ENCODE data around the gene SCUBE1. TPM values are rescaled to one million over a fixed set of nuclear protein-coding genes. Genes with fewer than 3 reads are reported as not detected.
A peak's percentile ranks its signal among the peaks of the same experiment; 100 is the strongest.

Gene SCUBE1
- total and polyA plus RNA-seq, 8 donors, result 0.31 to 8.0 (median 1.8) TPM

DNA sequence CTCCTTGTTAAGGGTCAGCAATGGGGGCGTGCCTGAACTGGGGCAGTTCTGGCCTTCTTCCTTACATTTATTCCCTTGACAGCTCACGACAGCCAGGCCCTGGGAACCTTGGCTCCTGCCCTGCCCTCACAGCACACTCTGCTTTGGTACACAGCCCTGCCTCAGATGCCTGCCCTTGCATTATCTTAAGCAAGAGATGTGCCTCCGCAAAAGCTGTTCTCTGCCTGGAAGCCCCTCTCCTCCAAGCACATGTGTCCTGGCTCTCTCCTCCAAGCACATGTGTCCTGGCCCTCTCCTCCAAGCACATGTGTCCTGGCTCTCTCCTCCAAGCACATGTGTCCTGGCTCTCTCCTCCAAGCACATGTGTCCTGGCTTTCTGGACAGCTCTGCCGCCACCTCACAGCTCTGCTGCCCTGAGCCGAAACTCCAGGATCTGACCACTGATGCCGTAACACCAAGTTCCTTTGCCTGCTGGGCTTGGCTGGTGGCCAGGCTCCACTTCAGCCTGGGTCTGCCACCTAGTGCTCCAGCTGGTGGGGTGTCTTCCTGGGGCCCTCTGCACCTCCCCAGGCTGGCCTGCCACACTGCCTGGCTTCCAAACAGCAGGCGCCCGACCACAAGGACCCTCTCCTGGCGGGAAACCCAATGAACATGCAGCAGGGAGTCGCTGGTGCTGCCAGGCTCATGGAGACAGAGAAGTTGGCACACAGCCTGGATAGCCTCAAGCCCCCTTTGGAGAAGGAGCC lies 53.0 kb downstream of the SCUBE1 start:
- H3K4me1 ChIP-seq, result peaks cover 5 to 59% (median 27%) of the 10 kb centered on the region in 4 donors
- peak overlapping the region in 3 of 5 donors; percentile 56 to 71 (median 62) for H3K27ac ChIP-seq
- H3K27me3 ChIP-seq, result no peaks in the 10 kb centered on the region
- peak overlapping the region in 2 of 4 donors; percentile 17 to 20 for H3K4me3 ChIP-seq
- WGBS, 5 donors, result 43 to 71% (median 62%) methylated on average over 7 to 10 of the region's 10 CpGs
- no peak for TF ChIP-seq EP300 (IDR thresholded peaks at IDR 0.05)
- no peaks in the 10 kb centered on the region for H3K9me3 ChIP-seq
- intact Hi-C loops (cut with DNase I; ENCODE audit: low total_unique reads), result no loop called here
- peak in 1 of 2 donors; percentile 57 for DNase-seq
- no peaks in the 10 kb centered on the region for H3K36me3 ChIP-seq

DNA sequence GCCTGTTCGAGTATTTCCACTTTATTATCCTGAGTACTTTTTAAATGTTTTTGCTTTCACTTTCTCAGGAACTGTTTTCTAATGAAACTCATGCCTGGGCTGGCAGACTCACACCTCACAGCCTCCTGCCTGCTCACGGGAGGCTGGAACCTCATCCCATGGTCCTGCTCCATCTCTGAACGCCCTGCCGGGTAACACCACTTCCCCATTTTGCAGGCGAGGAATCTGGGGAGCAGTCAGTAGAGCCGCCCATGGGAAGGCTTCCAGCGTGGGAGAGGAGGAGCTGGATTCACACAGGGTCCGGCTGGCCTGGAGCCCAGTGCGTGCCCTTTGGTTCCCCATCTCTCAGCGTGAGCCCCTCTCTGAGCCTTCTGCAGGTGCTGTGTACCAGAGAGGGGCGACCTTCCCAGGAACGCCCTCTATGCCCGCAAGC lies 53.6 kb downstream of the SCUBE1 start:
- peaks cover 5 to 54% (median 24%) of the 10 kb centered on the region in 4 donors for H3K4me1 ChIP-seq
- DNase-seq, result peak in 1 of 2 donors; percentile 32
- TF ChIP-seq, protein P1, sequence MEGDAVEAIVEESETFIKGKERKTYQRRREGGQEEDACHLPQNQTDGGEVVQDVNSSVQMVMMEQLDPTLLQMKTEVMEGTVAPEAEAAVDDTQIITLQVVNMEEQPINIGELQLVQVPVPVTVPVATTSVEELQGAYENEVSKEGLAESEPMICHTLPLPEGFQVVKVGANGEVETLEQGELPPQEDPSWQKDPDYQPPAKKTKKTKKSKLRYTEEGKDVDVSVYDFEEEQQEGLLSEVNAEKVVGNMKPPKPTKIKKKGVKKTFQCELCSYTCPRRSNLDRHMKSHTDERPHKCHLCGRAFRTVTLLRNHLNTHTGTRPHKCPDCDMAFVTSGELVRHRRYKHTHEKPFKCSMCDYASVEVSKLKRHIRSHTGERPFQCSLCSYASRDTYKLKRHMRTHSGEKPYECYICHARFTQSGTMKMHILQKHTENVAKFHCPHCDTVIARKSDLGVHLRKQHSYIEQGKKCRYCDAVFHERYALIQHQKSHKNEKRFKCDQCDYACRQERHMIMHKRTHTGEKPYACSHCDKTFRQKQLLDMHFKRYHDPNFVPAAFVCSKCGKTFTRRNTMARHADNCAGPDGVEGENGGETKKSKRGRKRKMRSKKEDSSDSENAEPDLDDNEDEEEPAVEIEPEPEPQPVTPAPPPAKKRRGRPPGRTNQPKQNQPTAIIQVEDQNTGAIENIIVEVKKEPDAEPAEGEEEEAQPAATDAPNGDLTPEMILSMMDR (IDR thresholded peaks at IDR 0.05), result no peak
- no peak for TF ChIP-seq POLR2A (IDR thresholded peaks at IDR 0.05)
- no peak for TF ChIP-seq POLR2AphosphoS5 (IDR thresholded peaks at IDR 0.05)
- TF ChIP-seq EP300 (IDR thresholded peaks at IDR 0.05), result no peak
- peak overlapping the region in 3 of 5 donors; percentile 56 to 71 (median 62) for H3K27ac ChIP-seq
- H3K9me3 ChIP-seq, result no peaks in the 10 kb centered on the region
- intact Hi-C loops (cut with DNase I; ENCODE audit: low total_unique reads), result no loop called here
- H3K36me3 ChIP-seq, result no peaks in the 10 kb centered on the region
- WGBS, 5 donors, result 33 to 49% (median 46%) methylated on average over 13 of the region's 13 CpGs
- no peaks in the 10 kb centered on the region for H3K27me3 ChIP-seq
- peak overlapping the region in 3 of 4 donors; percentile 17 to 25 (median 20) for H3K4me3 ChIP-seq

DNA sequence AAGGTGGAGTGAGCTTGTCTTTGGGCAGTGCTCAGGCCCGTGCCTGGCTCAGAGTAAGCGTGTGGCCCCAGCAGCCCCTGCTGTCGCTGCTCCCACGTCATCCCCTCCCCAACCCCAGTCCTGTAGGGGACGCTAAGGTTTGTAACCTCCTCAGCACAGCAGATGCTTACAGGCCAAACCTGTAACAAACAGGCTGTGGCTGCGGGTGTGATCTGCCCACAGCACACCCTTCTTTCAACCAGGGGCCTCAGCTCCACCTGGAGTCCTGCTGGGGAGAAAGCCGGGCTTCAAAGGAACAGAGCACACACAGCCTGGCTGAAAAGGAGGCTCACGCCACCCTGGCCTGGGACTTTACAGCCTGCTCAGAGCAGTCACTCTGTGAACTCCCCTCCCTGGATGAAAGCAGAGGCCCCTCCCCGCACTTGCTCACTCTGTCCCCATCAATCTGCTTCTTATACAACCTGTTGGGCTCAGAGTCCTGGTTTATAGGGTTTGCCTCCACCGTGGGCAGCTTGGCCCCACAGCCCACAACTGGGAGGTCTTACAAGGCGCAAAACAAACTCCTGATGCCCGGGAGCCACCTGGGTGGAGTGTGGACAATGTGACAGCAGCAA lies 54.3 kb downstream of the SCUBE1 start:
- H3K9me3 ChIP-seq, result no peaks in the 10 kb centered on the region
- peak overlapping the region in 3 of 5 donors; percentile 56 to 71 (median 62) for H3K27ac ChIP-seq
- intact Hi-C loops (cut with DNase I; ENCODE audit: low total_unique reads), result no loop called here
- no peak for DNase-seq
- 60 to 76% (median 66%) methylated on average over 12 of the region's 12 CpGs for WGBS, 5 donors
- no peaks in the 10 kb centered on the region for H3K27me3 ChIP-seq
- no peaks in the 10 kb centered on the region for H3K36me3 ChIP-seq
- H3K4me1 ChIP-seq, result peaks cover 5 to 47% (median 21%) of the 10 kb centered on the region in 4 donors
- TF ChIP-seq, protein P1 (IDR thresholded peaks at IDR 0.05), result no peak
- no peak for TF ChIP-seq POLR2A (IDR thresholded peaks at IDR 0.05)
- TF ChIP-seq EP300 (IDR thresholded peaks at IDR 0.05), result no peak
- no peak for TF ChIP-seq POLR2AphosphoS5 (IDR thresholded peaks at IDR 0.05)
- peak overlapping the region in 2 of 4 donors; percentile 17 to 20 for H3K4me3 ChIP-seq

DNA sequence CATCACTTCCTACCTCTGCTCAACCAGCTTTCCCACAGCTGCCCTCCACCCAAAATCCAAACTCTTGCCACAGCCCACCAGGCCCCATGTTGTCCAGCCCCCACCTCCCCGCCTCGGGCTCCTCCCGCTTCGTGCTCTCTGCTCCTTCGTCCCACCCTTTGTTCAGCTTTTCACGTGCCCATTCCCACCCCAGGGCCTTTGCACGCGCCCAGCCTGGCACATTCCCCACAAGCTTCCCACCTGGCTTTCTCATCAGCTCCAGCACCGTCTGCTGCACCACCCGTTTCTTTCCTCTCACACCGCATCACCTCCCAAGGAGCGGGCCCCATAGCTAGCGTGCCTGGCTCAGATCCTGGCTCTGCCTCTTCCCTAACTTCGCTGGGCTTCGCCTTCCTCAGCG lies 54.8 kb downstream of the SCUBE1 start:
- Histone ChIP-seq H3K27me3 (no peaks in the 10 kb centered on the region), H3K9me3 (no peaks in the 10 kb centered on the region), H3K4me1 (peaks cover 5 to 43% (median 20%) of the 10 kb centered on the region in 4 donors), H3K4me3 (no peak overlapping the region), H3K36me3 (no peaks in the 10 kb centered on the region), H3K27ac (no peak overlapping the region)
- 85 to 96% (median 95%) methylated on average over 16 of the region's 16 CpGs for WGBS, 5 donors
- intact Hi-C loops (cut with DNase I; ENCODE audit: low total_unique reads), result no loop called here
- TF ChIP-seq, protein P1 (IDR thresholded peaks at IDR 0.05), result no peak
- TF ChIP-seq EP300 (IDR thresholded peaks at IDR 0.05) (no peak), POLR2A (IDR thresholded peaks at IDR 0.05) (no peak), POLR2AphosphoS5 (IDR thresholded peaks at IDR 0.05) (no peak)
- no peak for DNase-seq
